NT2/D1 (cell line): ENCODE results near the gene ANO8.
"Not testable (repeated sequence)": the region's sequence is repeated elsewhere in the genome, so short reads cannot be mapped to it uniquely, and the experiment has no call there.

ENCODE experiments used
- DNase-seq: peaks from one replicate; pipeline ENCODE4 v3.0.0-alpha.2; 2011; ENCODE audit warnings: low read depth, low spot score
- H3K27me3 ChIP-seq: 2 replicates; pipeline ENCODE4 v1.6.0; 2011; ENCODE audit warnings: mild to moderate bottlenecking; ENCODE audit not compliant: insufficient read length, insufficient read depth
- H3K36me3 ChIP-seq: 2 replicates; pipeline ENCODE4 v1.6.1; 2011; ENCODE audit warnings: mild to moderate bottlenecking, low read length, mixed read lengths; ENCODE audit not compliant: insufficient read depth, insufficient read length
- H3K4me1 ChIP-seq: 2 replicates; pipeline ENCODE4 v1.5.1; 2011; ENCODE audit not compliant: insufficient read depth, insufficient read length
- H3K4me3 ChIP-seq: 2 replicates; pipeline ENCODE4 v1.5.1; 2011; ENCODE audit warnings: low read depth; ENCODE audit not compliant: insufficient read length
- H3K9ac ChIP-seq: 2 replicates; pipeline ENCODE4 v1.6.0; 2011; ENCODE audit warnings: low read depth; ENCODE audit not compliant: insufficient read length
- H3K9me3 ChIP-seq: 2 replicates; pipeline ENCODE4 v1.5.1; 2011; ENCODE audit warnings: mild to moderate bottlenecking, low read length; ENCODE audit not compliant: insufficient read depth
- SUZ12 ChIP-seq: IDR thresholded peaks from 2 replicates; pipeline ENCODE4 v1.6.1; 2011; ENCODE audit not compliant: insufficient read length, insufficient read depth; ENCODE audit errors: extremely low read depth
- YY1 ChIP-seq: IDR thresholded peaks from 2 replicates; pipeline ENCODE4 v1.6.1; 2011; ENCODE audit not compliant: insufficient read length, insufficient read depth
- ZNF274 ChIP-seq: IDR thresholded peaks from 2 replicates; pipeline ENCODE4 v1.6.1; 2011; ENCODE audit warnings: mild to moderate bottlenecking, low read depth, low read length

The ANO8 gene

DNA sequence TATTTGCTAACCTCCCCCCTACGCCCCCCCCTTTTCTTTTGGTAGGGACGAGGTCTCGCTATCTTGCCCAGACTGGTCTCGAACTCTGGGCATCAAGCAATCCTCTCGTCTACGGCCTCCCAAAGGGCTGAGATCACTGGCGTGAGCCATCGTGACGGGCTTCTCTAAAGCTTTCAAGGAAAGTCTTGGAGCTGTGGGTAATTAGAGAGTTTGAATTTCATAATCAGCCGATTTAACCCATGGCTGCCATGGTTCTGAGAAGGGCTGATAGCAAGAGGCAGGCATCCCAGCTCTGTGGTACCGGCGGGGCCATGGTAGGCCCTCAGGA is 30.8 kb downstream of the ANO8 start:
- no peaks in the 10 kb centered on the region for H3K9me3 ChIP-seq
- DNase-seq: no peak
- H3K27me3 ChIP-seq: no peaks in the 10 kb centered on the region
- H3K9ac ChIP-seq: no peak overlapping the region
- peaks cover 16% of the 10 kb centered on the region for H3K36me3 ChIP-seq
- H3K4me1 ChIP-seq: peaks cover 9% of the 10 kb centered on the region
- no peak for TF ChIP-seq SUZ12
- no peak for TF ChIP-seq ZNF274
- no peak for TF ChIP-seq YY1
- no peak overlapping the region for H3K4me3 ChIP-seq

DNA sequence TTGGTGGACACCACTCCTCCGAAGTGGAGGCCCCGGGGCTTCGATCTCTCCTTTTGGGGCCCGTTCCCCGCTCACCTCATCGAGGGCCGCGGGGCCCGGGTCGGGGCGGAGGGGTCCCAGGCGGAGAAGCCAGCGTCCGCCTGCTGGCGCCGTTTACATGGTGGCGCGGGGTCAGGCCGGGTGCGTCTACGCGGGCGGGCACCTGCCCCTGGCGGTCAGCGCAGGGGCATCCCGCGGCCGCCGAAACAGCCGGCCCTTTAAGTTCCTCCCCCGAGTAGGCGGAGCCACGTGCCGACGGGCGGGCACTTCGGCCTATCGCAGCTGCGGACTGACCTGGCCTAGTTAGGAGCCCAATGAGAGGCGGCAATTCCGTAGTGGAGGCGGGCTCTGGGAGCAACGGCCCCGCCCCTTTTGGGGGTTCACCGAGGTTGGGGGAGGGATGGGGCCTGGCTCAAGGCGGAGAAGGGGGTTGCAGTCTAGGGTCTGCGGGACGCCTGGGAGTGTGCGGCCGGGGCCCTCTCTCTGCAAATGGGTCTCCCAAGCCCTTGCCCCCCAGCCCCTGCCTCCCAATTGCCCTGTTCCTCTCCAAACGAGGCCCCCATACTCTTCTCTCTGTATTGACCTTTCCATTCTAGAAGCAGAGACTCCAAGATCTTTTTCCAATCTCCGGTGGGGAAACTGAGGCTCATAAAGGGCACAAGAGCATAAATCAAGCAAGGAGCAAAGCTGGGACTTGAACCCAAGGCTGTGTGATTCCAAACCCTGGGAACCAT is 31.3 kb downstream of the ANO8 start, which contains the start of gene ABHD8:
Gene ABHD8 (minus strand): TSS at position 259 of the 773 bp plus-strand sequence. CDS start 1,809 bp downstream, outside the sequence.
- H3K9me3 ChIP-seq: peaks cover 3% of the 10 kb centered on the region; the same call in 1 of the 2 replicates
- peaks cover 19% of the 10 kb centered on the region for H3K36me3 ChIP-seq
- peak within 1 kb of the TSS; percentile 61 for H3K4me3 ChIP-seq
- peaks cover 9% of the 10 kb centered on the region for H3K4me1 ChIP-seq
- peak within 1 kb of the TSS; percentile 80 for H3K9ac ChIP-seq
- peak; percentile 97 for DNase-seq
- TF ChIP-seq SUZ12: no peak
- TF ChIP-seq YY1: no peak
- no peak for TF ChIP-seq ZNF274
- H3K27me3 ChIP-seq: no peaks in the 10 kb centered on the region

DNA sequence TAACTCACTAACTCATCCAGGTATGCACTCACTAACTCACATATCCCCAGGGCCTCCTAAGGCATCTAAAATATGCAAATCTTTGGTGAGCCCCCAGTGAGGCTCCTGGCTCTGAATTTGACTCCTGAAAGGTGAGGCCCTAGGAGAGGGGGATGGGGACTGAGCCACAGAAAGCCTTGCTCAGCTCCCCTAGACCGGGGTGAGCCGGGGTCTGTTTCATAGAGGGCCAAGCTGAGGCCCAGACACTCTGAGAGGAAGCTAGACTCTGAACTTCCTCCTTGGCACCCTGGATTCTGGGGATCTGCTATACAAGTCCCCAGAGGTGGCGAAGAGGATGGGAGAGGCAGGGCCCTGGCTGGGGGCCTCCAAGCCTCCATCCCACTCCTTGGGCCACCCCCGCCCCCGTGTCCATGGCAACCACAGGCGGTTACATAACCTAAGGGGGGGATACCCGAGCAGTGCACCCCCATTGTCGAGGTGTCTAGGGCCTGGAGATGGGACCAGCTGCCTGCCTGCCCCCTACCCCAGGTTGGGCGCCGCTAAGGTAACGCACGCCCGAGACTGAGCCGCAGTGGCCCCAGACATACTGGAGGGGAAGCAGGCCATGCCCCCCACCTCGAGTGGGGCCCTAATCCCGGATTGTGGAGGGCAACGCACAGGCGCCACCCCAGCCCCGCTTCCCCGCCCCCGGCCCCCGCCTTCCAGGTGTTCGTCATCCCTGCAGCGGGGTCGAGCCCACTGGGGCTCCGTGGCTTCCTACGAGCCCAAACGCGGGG is 32.1 kb downstream of the ANO8 start:
- Histone ChIP-seq H3K9me3 (peaks cover 10% of the 10 kb centered on the region; the same call in 1 of the 2 replicates), H3K27me3 (no peaks in the 10 kb centered on the region), H3K36me3 (peaks cover 22% of the 10 kb centered on the region), H3K4me1 (peaks cover 9% of the 10 kb centered on the region), H3K4me3 (peak overlapping the region; percentile 61), H3K9ac (peak overlapping the region; percentile 80)
- no peak for DNase-seq
- TF ChIP-seq SUZ12 (no peak), ZNF274 (no peak), YY1 (no peak)

DNA sequence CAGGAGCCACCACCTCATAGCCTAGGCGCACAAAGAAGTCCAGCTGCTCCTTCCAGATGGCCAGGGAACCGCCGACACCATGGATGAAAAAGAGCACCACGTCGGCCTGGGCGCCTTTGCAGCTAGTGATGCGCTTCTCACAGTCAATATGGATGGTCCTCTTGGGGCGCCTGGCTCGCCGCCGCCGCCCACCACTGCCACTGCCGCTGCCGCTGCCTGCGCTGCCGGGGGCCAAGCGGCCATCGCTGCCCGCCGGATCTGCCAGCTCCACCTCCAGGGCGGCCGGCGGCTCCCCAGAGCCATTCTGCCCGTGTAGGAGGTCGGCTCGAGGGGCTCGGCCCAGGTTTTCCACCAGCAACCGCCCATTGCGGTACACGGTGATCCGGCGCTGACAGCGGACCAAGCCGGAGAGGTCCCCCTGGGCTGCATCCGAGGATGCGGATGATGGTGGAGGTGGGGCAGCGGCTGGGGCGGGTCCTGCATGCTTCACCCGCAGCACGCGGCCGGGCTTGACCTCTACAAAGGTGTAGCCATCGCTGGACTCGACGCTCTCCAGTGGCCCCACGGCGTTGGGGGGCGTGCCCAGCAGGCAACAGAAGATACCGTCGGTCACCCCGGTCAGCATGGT is 33.5 kb downstream of the ANO8 start:
- Histone ChIP-seq H3K4me1 (peaks cover 9% of the 10 kb centered on the region), H3K9ac (no peak overlapping the region), H3K9me3 (peaks cover 14% of the 10 kb centered on the region; the same call in 1 of the 2 replicates), H3K4me3 (no peak overlapping the region), H3K27me3 (no peaks in the 10 kb centered on the region), H3K36me3 (peaks cover 25% of the 10 kb centered on the region)
- no peak for DNase-seq
- TF ChIP-seq YY1 (no peak), SUZ12 (no peak), ZNF274 (no peak)

DNA sequence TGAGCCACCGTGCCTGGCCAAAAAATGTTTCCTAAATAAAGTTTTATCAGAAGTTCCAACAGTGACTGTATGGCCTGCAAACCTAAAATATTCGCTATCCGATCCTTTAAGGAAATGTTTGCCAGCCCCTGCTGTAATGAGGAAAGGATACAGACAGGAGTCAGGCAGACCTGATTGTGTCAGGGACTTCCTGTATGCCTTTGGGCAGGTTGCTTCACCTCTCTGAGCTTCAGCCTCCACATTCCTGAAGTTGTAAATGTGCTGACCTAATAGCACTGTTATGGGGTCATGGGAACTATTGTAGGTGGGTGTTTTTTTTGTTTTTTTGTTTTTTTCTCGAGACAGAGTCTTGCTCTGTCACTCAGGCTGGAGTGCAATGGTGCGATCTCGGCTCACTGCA is 37.7 kb downstream of the ANO8 start:
- Histone ChIP-seq H3K9me3 (peaks cover 14% of the 10 kb centered on the region; the same call in 1 of the 2 replicates), H3K9ac (no peak overlapping the region), H3K27me3 (no peaks in the 10 kb centered on the region), H3K36me3 (peaks cover 39% of the 10 kb centered on the region), H3K4me3 (no peak overlapping the region), H3K4me1 (peaks cover 11% of the 10 kb centered on the region)
- DNase-seq: no peak
- no peak for TF ChIP-seq ZNF274
- TF ChIP-seq SUZ12: no peak
- no peak for TF ChIP-seq YY1

DNA sequence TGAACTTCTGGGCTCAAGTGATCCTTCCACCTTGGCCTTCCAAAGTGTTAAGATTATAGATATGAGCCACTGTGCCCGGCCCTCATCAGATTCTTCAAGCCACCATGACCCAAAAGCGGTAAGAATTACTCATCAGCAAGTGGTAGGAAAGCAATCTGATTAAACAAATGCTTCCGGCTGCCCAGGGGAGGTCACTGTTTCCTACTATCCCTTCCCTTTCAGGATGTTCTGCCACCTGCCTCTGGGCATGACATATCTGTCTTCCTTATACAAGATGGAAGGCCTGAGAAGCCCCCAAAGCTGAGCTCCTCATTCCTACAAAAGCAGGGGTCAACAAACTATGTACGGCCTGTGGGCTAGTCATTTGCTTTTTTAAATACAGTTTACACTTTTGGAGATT is 38.4 kb downstream of the ANO8 start:
- TF ChIP-seq YY1: no peak
- TF ChIP-seq SUZ12: no peak
- TF ChIP-seq ZNF274: no peak
- Histone ChIP-seq H3K9me3 (peaks cover 14% of the 10 kb centered on the region; the same call in 1 of the 2 replicates), H3K36me3 (peaks cover 33% of the 10 kb centered on the region), H3K4me3 (no peak overlapping the region), H3K9ac (no peak overlapping the region), H3K4me1 (peaks cover 7% of the 10 kb centered on the region), H3K27me3 (no peaks in the 10 kb centered on the region)
- DNase-seq: no peak

DNA sequence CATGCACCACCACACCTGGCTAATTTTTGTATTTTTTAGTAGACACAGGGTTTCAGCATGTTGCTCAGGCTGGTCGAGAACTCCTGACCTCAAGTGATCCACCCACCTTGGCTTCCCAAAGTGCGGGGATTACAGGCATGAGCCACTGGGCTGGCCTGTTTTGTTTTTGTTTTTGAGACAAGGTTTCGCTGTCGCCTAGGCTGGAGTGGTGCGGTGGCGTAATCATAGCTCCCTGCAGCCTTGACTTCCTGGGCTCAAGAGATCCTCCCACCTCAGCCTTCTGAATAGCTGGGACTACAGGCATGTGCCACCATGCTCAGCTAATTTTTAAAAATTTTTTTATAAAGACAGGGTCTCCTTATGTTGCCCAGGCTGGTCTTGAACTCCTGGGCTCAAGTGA is 39.1 kb downstream of the ANO8 start:
- not testable (repeated sequence) for H3K27me3 ChIP-seq, DNase-seq, H3K9ac ChIP-seq, H3K4me1 ChIP-seq, H3K4me3 ChIP-seq
- Histone ChIP-seq H3K9me3 (peaks cover 14% of the 10 kb centered on the region; the same call in 1 of the 2 replicates), H3K36me3 (peaks cover 26% of the 10 kb centered on the region)
